Liver (tissue), 9 donors: ENCODE measurements around the gene ST6GALNAC3. TPM values are rescaled to one million over a fixed set of nuclear protein-coding genes. Genes with fewer than 3 reads are reported as not detected.

Experiments used
- DNase-seq: peaks from one replicate; pipeline ENCODE4 v3.0.0-alpha.2; 2017; ENCODE audit warnings: low spot score
- H3K27ac ChIP-seq, 2 donors: one replicate each; pipeline ENCODE4 v1.7.0; 2013; ENCODE audit warnings: inconsistent platforms in 2 of 2, low read length in 2 of 2, control low read depth in 1 of 2, low read depth in 1 of 2, mild to moderate bottlenecking in 1 of 2
- H3K27me3 ChIP-seq, 4 donors: one replicate each; pipeline versions ENCODE4 v1.6.1 to v1.7.0; 2013; ENCODE audit warnings: low read length in 3 of 4, inconsistent platforms in 1 of 4, mild to moderate bottlenecking in 1 of 4, moderate library complexity in 1 of 4; ENCODE audit not compliant: control insufficient read depth in 4 of 4, insufficient read depth in 4 of 4
- H3K36me3 ChIP-seq, 4 donors: one replicate each; pipeline versions ENCODE4 v1.6.1 to v1.7.0; 2013; ENCODE audit warnings: low read length in 3 of 4, mild to moderate bottlenecking in 3 of 4, low read depth in 1 of 4, moderate library complexity in 1 of 4; ENCODE audit not compliant: control insufficient read depth in 4 of 4, insufficient read depth in 3 of 4
- H3K4me1 ChIP-seq, 4 donors: one replicate each; pipeline versions ENCODE4 v1.6.1 to v1.7.0; 2013; ENCODE audit warnings: low read length in 3 of 4, mild to moderate bottlenecking in 3 of 4, moderate library complexity in 1 of 4; ENCODE audit not compliant: control insufficient read depth in 4 of 4, insufficient read depth in 4 of 4
- H3K4me3 ChIP-seq, 3 donors: one replicate each; pipeline versions ENCODE4 v1.6.1 to v1.7.0; 2013; ENCODE audit warnings: low read length in 3 of 3, control low read depth in 1 of 3, low read depth in 1 of 3, mild to moderate bottlenecking in 1 of 3
- H3K9ac ChIP-seq, 2 donors: one replicate each; pipeline ENCODE4 v1.7.0; 2013; ENCODE audit warnings: low read length in 2 of 2, mild to moderate bottlenecking in 2 of 2, moderate library complexity in 2 of 2, control low read depth in 1 of 2, low read depth in 1 of 2
- H3K9me3 ChIP-seq, 4 donors: one replicate each; pipeline versions ENCODE4 v1.6.1 to v1.7.0; 2013; ENCODE audit warnings: low read length in 3 of 4; ENCODE audit not compliant: control insufficient read depth in 4 of 4
- CTCF ChIP-seq: fragments of 150-350 bp; IDR thresholded peaks from 2 replicates; pipeline ENCODE4 v1.5.1; 2017; ENCODE audit warnings: improper control_type of control experiment, low read depth, low read length; ENCODE audit not compliant: missing input control
- EGR1 ChIP-seq, 2 donors: IDR thresholded peaks; 2 replicates each; pipeline ENCODE4 v1.6.1; 2016 to 2018; ENCODE audit warnings: antibody characterized with exemption in 2 of 2, low read depth in 2 of 2
- FOXA1 ChIP-seq: IDR thresholded peaks from 2 replicates; pipeline ENCODE4 v1.6.1; 2016; ENCODE audit warnings: antibody characterized with exemption
- GABPA ChIP-seq, 2 donors: IDR thresholded peaks in 1 of 2; conservative IDR thresholded peaks in 1 of 2; 2 replicates each; pipeline ENCODE4 v1.6.1; 2016; ENCODE audit warnings: antibody characterized with exemption in 2 of 2, mild to moderate bottlenecking in 1 of 2, moderate library complexity in 1 of 2
- HNF4A ChIP-seq, 2 donors: conservative IDR thresholded peaks; 2 replicates each; pipeline ENCODE4 v1.6.1; 2016; ENCODE audit warnings: antibody characterized with exemption in 2 of 2, mild to moderate bottlenecking in 2 of 2
- HNF4G ChIP-seq: IDR thresholded peaks from 2 replicates; pipeline ENCODE4 v1.6.1; 2016; ENCODE audit warnings: antibody characterized with exemption
- JUND ChIP-seq, 2 donors: IDR thresholded peaks; 2 replicates each; pipeline ENCODE4 v1.6.1; 2016; ENCODE audit warnings: antibody characterized with exemption in 2 of 2
- NR2F2 ChIP-seq: IDR thresholded peaks from 2 replicates; pipeline ENCODE4 v1.6.1; 2016; ENCODE audit warnings: antibody characterized with exemption
- RAD21 ChIP-seq, 2 donors: IDR thresholded peaks; 2 replicates each; pipeline ENCODE4 v1.6.1; 2016; ENCODE audit warnings: antibody characterized with exemption in 2 of 2, mild to moderate bottlenecking in 2 of 2
- REST ChIP-seq: IDR thresholded peaks from 2 replicates; pipeline ENCODE4 v1.6.1; 2016; ENCODE audit warnings: antibody characterized with exemption, mild to moderate bottlenecking
- RXRA ChIP-seq, 2 donors: IDR thresholded peaks; 2 replicates each; pipeline ENCODE4 v1.6.1; 2017 to 2018; ENCODE audit warnings: antibody characterized with exemption in 2 of 2, mild to moderate bottlenecking in 1 of 2
- SP1 ChIP-seq: IDR thresholded peaks from 2 replicates; pipeline ENCODE4 v1.6.1; 2018; ENCODE audit warnings: antibody characterized with exemption, mild to moderate bottlenecking
- TAF1 ChIP-seq: conservative IDR thresholded peaks from 2 replicates; pipeline ENCODE4 v1.6.1; 2016; ENCODE audit warnings: antibody characterized with exemption, mild to moderate bottlenecking
- YY1 ChIP-seq: IDR thresholded peaks from 2 replicates; pipeline ENCODE4 v1.6.1; 2016; ENCODE audit warnings: antibody characterized with exemption, mild to moderate bottlenecking
- ZBTB33 ChIP-seq: IDR thresholded peaks from 2 replicates; pipeline ENCODE4 v1.6.1; 2016; ENCODE audit warnings: antibody characterized with exemption
- WGBS: extraction: QIAGEN DNeasy Blood & Tissue Kit; methylation state at CpG from one replicate; pipeline ENCODE4 v1.1.7; 2013; 5-methylcytosine and 5-hydroxymethylcytosine counted together
- polyA plus RNA-seq, 2 donors: library from polyadenylated mRNA; stranded (reverse) in 1 of 2; unstranded in 1 of 2; fragments of 200-250 nt in 1 of 2; fragments of >200 nt in 1 of 2; fragmentation: Nextera tagmentation in 1 of 2; extraction: Ambion mirVana in 1 of 2; gene quantifications; one replicate each; pipeline versions ENCODE4 v1.2.1 to v1.2.3, GENCODE V29; 2013 to 2015
- total RNA-seq, 2 donors: library from RNA; depleted of rRNA; stranded (reverse); fragments of >200 nt; gene quantifications; one replicate each; pipeline ENCODE4 v1.2.3, GENCODE V29; 2014
- donor health status: healthy.
- donor health status: healthy.
- donor health status: healthy.
- donor health status: healthy.
- donor health status: healthy.

Gene ST6GALNAC3
- total and polyA plus RNA-seq, 4 donors, result 1.2 to 5.0 (median 3.2) TPM

GRCh38 chr1:76035053-76035452 is 39.5 kb upstream of the ST6GALNAC3 start:
- no peak for DNase-seq
- TF ChIP-seq GABPA (IDR thresholded peaks at IDR 0.05 in 1 of 2, conservative IDR thresholded peaks at IDR 0.05 in 1 of 2), result no peak
- TF ChIP-seq FOXA1, result no peak
- TF ChIP-seq HNF4A (conservative IDR thresholded peaks at IDR 0.05), result no peak
- TF ChIP-seq RXRA (IDR thresholded peaks at IDR 0.05), result no peak
- no peak for TF ChIP-seq ZBTB33
- TF ChIP-seq JUND (IDR thresholded peaks at IDR 0.05), result no peak
- no peak for TF ChIP-seq HNF4G
- peak; percentile 16 for TF ChIP-seq CTCF
- TF ChIP-seq EGR1 (IDR thresholded peaks at IDR 0.05; ENCODE audit: low read depth in 2 of 2), result no peak
- peak; percentile 13 to 42 for TF ChIP-seq RAD21 (IDR thresholded peaks at IDR 0.05)
- no peak for TF ChIP-seq REST
- no peak for TF ChIP-seq NR2F2
- no peak for TF ChIP-seq YY1
- no peak for TF ChIP-seq TAF1
- TF ChIP-seq SP1, result no peak
- H3K9me3 ChIP-seq, result peaks cover 0 to 1% (median 0%) of the 10 kb centered on the region in 4 donors
- 57% methylated on average over 2 of the region's 2 CpGs for WGBS
- no peaks in the 10 kb centered on the region for H3K36me3 ChIP-seq
- no peak overlapping the region for H3K9ac ChIP-seq
- no peak overlapping the region for H3K4me3 ChIP-seq
- H3K27ac ChIP-seq, result no peak overlapping the region
- H3K27me3 ChIP-seq, result no peaks in the 10 kb centered on the region
- no peaks in the 10 kb centered on the region for H3K4me1 ChIP-seq

GRCh38 chr1:76037324-76037723 is 37.2 kb upstream of the ST6GALNAC3 start:
- Histone ChIP-seq H3K27me3 (no peaks in the 10 kb centered on the region), H3K9me3 (peaks cover 0 to 1% (median 0%) of the 10 kb centered on the region in 4 donors), H3K27ac (no peak overlapping the region), H3K4me1 (no peaks in the 10 kb centered on the region), H3K9ac (no peak overlapping the region), H3K4me3 (no peak overlapping the region), H3K36me3 (no peaks in the 10 kb centered on the region)
- no peak for DNase-seq
- TF ChIP-seq EGR1 (IDR thresholded peaks at IDR 0.05; ENCODE audit: low read depth in 2 of 2), result no peak
- TF ChIP-seq GABPA (IDR thresholded peaks at IDR 0.05 in 1 of 2, conservative IDR thresholded peaks at IDR 0.05 in 1 of 2), result no peak
- no peak for TF ChIP-seq CTCF
- 46% methylated on average over 4 of the region's 4 CpGs for WGBS
